GM18507 (cell line): ENCODE measurements around the gene PKP2.
"Not testable (repeated sequence)": the region's sequence is repeated elsewhere in the genome, so short reads cannot be mapped to it uniquely, and the experiment has no call there.

ENCODE experiments used
- DNase-seq: peaks from one replicate; pipeline ENCODE4 v3.0.0; 2011; ENCODE audit warnings: low read depth; ENCODE audit not compliant: insufficient read length; ENCODE audit errors: extremely low spot score
- FAIRE-seq: peaks from 2 replicates; lab custom pipeline; 2011; peaks lifted over from hg19 to GRCh38; lab: Jason Lieb, UNC

Gene PKP2

GRCh38 chr12:32872416-32872815 lies 24.2 kb downstream of the PKP2 start:
- not testable (repeated sequence) for DNase-seq, FAIRE-seq

DNA sequence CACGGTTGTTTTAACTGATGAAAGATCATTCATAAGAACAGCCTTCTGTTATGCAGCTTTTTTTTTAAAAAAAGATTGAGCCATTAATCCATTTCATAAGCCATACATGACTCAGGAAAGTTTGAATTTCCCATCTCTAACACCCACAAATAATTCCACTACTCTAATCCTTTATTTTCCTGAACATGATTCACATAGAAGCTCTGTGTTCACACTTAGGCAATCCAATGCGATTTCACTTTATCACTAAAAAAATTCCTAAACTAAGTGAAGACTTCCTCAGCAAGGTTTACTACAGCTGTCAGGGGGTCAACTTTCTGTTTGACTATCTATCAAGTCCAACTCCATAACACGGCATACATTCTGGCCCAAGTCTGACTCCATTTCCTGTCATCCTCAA lies 25.9 kb downstream of the PKP2 start:
- DNase-seq = no peak
- no peak for FAIRE-seq

GRCh38 chr12:32868885-32869284 lies 27.7 kb downstream of the PKP2 start:
- no peak for DNase-seq
- no peak for FAIRE-seq

GRCh38 chr12:32864731-32865130 lies 31.8 kb downstream of the PKP2 start:
- DNase-seq (no peak), FAIRE-seq (no peak)

DNA sequence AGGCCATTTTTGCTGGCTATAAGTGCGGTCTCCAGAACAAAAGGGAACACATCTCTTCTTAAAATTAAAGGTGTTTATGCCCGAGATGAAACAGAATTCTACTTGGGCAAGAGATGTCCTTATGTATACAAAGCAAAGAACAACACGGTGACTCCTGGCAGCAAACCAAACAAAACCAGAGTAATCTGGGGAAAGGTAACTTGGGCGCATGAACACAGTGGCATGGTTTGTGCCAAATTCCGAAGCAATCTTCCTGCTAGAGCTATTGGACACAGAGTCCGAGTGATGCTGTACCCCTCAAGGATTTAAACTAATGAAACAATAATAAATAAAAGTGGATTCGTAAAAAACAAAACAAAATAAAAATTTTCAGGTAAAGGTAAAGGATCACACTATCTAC lies 33.4 kb downstream of the PKP2 start:
- FAIRE-seq = no peak

DNA sequence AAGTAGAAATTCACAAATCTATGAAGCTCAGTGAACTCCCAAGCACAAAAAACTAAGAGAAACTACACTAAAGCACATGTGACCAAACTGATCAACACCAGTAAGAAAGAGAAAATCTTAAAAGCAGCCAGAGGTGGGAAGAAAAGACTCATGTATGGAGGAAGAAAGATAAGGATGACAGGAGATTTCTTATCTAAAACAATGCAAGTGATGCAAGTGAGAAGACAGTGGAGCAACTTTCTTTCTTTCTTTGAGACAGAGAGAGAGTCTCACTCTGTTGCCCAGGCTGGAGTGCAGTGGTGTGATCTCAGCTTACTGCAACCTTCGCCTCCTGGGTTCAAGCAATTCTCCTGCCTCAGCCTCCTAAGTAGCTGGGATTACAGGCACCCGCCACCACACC lies 34.9 kb downstream of the PKP2 start:
- FAIRE-seq, DNase-seq: not testable (repeated sequence)

More for the DNA sequence above, 33.4 kb downstream of the PKP2 start:
- no peak for DNase-seq

- no peak for DNase-seq
- FAIRE-seq = no peak
These were observed 36.4 kb downstream of the PKP2 start for GRCh38 chr12:32860192-32860591.

GRCh38 chr12:32859389-32859788 lies 37.2 kb downstream of the PKP2 start:
- DNase-seq (no peak), FAIRE-seq (no peak)

GRCh38 chr12:32854716-32855115 lies 41.9 kb downstream of the PKP2 start:
- DNase-seq = no peak
- no peak for FAIRE-seq

- no peak for DNase-seq
- no peak for FAIRE-seq
These were observed 42.5 kb downstream of the PKP2 start for GRCh38 chr12:32854097-32854496.

GRCh38 chr12:32847287-32847686 lies 49.3 kb downstream of the PKP2 start:
- DNase-seq = no peak
- FAIRE-seq = no peak

- FAIRE-seq (no peak), DNase-seq (no peak)
These were observed 50.5 kb downstream of the PKP2 start for GRCh38 chr12:32846053-32846452.

- DNase-seq (no peak), FAIRE-seq (no peak)
These were observed 53.0 kb downstream of the PKP2 start for GRCh38 chr12:32843528-32844095.

DNA sequence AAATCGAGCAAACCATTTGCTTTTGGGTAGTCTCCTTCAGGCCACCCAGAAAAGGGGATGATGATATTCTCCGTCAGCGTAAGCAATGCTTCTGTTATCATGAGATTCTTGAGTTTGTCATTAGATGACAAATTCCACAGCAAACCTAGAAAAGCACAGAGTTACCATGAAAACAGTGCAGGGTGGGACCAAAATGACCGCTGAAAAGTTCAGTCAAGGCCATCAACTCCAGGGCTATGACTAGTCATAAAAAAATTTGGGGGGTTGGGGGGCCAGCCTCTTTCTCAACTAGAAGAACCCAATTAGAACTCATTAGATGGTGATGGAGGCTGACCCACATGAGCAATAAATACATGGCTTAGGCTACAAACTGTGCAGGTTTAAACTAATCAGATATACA lies 55.5 kb downstream of the PKP2 start:
- DNase-seq (no peak), FAIRE-seq (no peak)

DNA sequence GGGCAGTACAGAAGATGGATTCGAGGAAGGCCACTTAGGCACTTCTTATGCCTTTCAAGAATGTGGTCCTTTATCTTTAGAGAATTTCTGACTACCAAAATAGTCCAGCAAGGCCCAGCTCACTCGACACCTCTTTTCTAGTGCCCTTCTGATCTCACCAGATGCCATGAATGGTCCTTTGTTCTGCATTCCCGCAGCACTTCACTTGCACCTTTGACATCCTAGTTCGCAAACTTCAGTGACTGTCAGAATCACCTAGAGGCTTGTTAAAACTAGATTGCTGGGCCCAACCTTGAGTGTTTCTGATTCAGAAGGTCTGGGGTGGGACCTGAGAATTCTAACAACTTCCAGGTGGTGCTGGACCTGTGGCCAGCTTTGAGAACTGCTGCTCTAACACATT lies 56.7 kb downstream of the PKP2 start:
- DNase-seq (no peak), FAIRE-seq (no peak)

DNA sequence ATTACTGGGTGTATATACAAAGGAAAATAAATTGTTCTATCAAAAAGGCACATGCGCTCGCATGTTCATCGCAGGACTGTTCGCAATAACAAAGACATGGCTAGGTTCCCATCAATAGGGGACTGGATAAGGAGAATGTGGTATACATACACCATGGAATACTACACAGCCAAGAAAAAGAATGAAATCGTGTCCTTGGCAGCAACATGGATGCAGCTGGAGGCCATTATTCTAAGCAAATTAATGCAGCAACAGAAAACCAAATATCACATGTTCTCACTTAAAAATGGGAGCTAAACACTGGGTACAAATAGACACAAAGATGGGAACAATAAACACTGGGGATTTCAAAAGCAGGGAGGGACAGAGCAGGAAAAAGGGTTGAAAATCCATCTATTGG lies 58.6 kb downstream of the PKP2 start:
- FAIRE-seq (no peak), DNase-seq (no peak)

DNA sequence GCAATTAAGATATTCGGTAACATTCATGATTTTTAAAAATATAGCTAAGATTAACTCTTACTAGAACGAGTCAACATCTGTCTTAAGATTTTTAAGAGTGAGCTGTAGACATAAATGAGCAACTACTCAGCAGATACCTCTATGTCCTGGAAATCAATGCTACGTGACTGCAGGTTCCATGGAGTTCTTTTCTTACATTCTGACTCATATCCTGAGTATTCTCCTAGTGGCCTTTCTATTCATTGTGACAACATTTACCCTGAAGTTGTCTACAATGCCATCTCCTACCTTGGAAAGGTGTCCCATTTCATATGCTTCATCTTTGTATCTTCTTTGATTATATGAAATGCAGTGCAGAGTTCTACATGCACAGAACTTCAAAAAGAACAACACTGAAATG lies 59.9 kb downstream of the PKP2 start:
- no peak for FAIRE-seq

DNA sequence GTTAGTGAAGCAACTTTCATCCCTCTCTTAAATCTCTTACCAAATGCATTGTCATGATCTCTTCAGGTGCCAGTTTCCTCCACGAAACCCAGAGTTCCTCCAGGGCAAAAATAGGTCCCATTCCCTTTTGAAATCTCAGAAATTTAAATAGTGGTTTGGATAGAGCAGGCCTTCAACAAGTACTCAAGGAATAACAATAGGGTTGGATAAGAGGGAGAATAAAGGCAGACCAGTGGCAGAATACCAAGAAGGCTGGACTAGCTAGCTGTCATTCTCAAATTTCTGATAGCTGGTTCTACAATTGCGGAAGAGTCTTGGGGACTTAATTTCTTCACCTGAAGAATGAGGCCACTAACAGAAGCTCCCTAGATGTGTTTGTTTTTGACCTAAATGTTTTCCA lies 62.5 kb downstream of the PKP2 start:
- FAIRE-seq (no peak), DNase-seq (no peak)

More for the DNA sequence above, 59.9 kb downstream of the PKP2 start:
- no peak for DNase-seq

DNA sequence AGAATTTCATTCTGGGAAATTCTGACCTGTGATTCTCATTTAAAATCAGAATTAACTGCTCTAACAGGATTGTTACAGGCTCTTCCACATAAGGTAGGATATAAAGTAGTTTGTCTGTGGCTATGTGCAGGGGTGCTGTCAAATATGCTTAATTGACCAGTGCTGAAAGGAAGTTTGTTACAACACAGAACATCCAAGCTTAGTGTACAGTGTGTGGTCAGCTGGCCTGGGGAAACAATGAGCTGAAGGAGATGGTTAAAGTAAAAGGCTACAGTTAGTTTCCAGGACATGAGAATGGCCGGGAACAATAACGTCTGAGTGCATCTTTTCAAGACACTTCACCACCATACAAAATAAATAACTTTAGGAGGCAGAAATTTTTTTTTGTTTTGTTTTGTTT lies 68.0 kb downstream of the PKP2 start:
- FAIRE-seq (no peak), DNase-seq (no peak)

- no peak for DNase-seq
- no peak for FAIRE-seq
These were observed 68.5 kb downstream of the PKP2 start for GRCh38 chr12:32828120-32828519.

- no peak for FAIRE-seq
These were observed 69.7 kb downstream of the PKP2 start for GRCh38 chr12:32826807-32827412.

DNA sequence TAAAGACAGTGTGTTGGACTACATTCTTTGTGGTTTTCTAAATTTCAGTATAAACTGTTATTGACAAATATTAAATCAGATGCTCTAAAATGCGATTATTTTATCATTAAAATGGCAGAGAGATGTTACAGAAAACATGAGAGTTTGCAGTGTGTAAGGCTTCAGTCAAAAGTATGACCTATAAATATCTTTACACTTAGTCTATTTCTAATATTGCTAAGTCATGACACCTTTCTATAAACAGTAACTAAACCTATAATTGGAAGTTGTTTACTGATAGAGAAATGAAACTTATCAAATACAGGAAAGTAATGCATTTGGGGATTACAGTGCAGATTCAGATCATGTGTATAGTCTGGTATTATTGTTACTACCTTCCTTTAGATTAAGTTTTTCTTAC lies 72.0 kb downstream of the PKP2 start:
- DNase-seq (no peak), FAIRE-seq (no peak)

More at GRCh38 chr12:32826807-32827412, 69.7 kb downstream of the PKP2 start:
- DNase-seq = no peak
